K562 (cell line): ENCODE results near the gene EGR1. TPM values are rescaled to one million over a fixed set of nuclear protein-coding genes. Genes with fewer than 3 reads are reported as not detected.

Source experiments
- ATAC-seq: fragments of 200-7000 bp; cut with Tn5 transposase; 3 replicates; pipeline ENCODE4 v1.9.1; 2020; ENCODE audit warnings: moderate library complexity
- BruUV-seq: library from RNA; stranded (reverse); fragments of 400-500 nt; replicated peaks from 2 replicates; lab custom pipeline; 2021; lab: Mats Ljungman, UMichigan
- CTCF ChIA-PET: fragments of 300-600 bp; formaldehyde crosslinking; extraction: SDS; loops from one replicate; lab custom pipeline; 2021; ENCODE audit warnings: low intra/inter-chr PET ratio; lab: Yijun Ruan, JAX
- POLR2A ChIA-PET: fragments of 300-600, 350-650 bp; sonication (Branson Sonifier 250); formaldehyde crosslinking; extraction: SDS; loops from one replicate; lab custom pipeline; 2021; ENCODE audit warnings: antibody characterized with exemption, inconsistent platforms; lab: Yijun Ruan, JAX
- DNase-seq, 4 experiments: peaks; one replicate each; pipeline versions ENCODE4 v3.0.0 to v3.0.0-alpha.2; 2011 to 2018; ENCODE audit warnings: low spot score in 3 of 4, mixed read lengths in 3 of 4; ENCODE audit errors: extremely low read depth in 1 of 4
- FAIRE-seq: peaks from 2 replicates; lab custom pipeline; 2011; peaks lifted over from hg19 to GRCh38; lab: Jason Lieb, UNC
- H2AFZ ChIP-seq: 2 replicates; pipeline ENCODE4 v1.6.0; 2011; ENCODE audit warnings: low read depth, low read length, control low read depth, inconsistent platforms
- H3K27ac ChIP-seq: fragments of 200-600 bp; 3 replicates; pipeline ENCODE4 v1.8.0; 2011; ENCODE audit warnings: low read depth, mild to moderate bottlenecking, control low read depth, inconsistent platforms, low read length, moderate library complexity, mixed read lengths; ENCODE audit errors: extremely low read depth
- H3K27me3 ChIP-seq, 2 experiments: fragments of 300-600 bp in 1 of 2; 2 replicates in 1 of 2; 3 replicates in 1 of 2; pipeline versions ENCODE4 v1.6.0 to v1.8.0; 2011; ENCODE audit warnings: inconsistent platforms in 2 of 2, low read length in 2 of 2, mild to moderate bottlenecking in 1 of 2, mixed read lengths in 1 of 2, moderate library complexity in 1 of 2; ENCODE audit not compliant: control insufficient read depth in 2 of 2, insufficient read depth in 2 of 2
- H3K36me3 ChIP-seq: fragments of 300-600 bp; 3 replicates; pipeline ENCODE4 v1.8.0; 2011; ENCODE audit warnings: mild to moderate bottlenecking, low read length, inconsistent platforms; ENCODE audit not compliant: control insufficient read depth, insufficient read depth
- H3K4me1 ChIP-seq, 2 experiments: fragments of 200-600 bp in 1 of 2; replicated peaks in 1 of 2; 2 replicates in 1 of 2; 3 replicates in 1 of 2; pipeline versions ENCODE4 v1.5.1 to v1.8.0; 2011; ENCODE audit warnings: inconsistent platforms in 2 of 2, low read length in 2 of 2, mild to moderate bottlenecking in 1 of 2, mixed read lengths in 1 of 2, moderate library complexity in 1 of 2; ENCODE audit not compliant: control insufficient read depth in 2 of 2, insufficient read depth in 2 of 2
- H3K4me2 ChIP-seq: 2 replicates; pipeline ENCODE4 v1.6.1; 2011; ENCODE audit warnings: low read length, control low read depth, inconsistent platforms, mixed read lengths; ENCODE audit not compliant: insufficient read depth
- H3K4me3 ChIP-seq: fragments of 200-600 bp; sonication (generic), shearing (Covaris generic); 2 replicates; pipeline ENCODE4 v1.5.1; 2016; ENCODE audit warnings: control low read depth, inconsistent platforms
- H3K79me2 ChIP-seq: fragments of 200-600 bp; 3 replicates; pipeline ENCODE4 v1.8.0; 2011; ENCODE audit warnings: low read length, inconsistent platforms; ENCODE audit not compliant: control insufficient read depth, insufficient read depth
- H3K9ac ChIP-seq, 2 experiments: 2 replicates each; pipeline versions ENCODE4 v1.6.0 to v1.6.1; 2011; ENCODE audit warnings: low read depth in 2 of 2, low read length in 2 of 2, control low read depth in 1 of 2, inconsistent platforms in 1 of 2, mild to moderate bottlenecking in 1 of 2, mixed read lengths in 1 of 2; ENCODE audit not compliant: insufficient read depth in 1 of 2
- H3K9me1 ChIP-seq: one replicate; pipeline ENCODE4 v1.6.0; 2011; ENCODE audit warnings: inconsistent platforms, mild to moderate bottlenecking, low read length, moderate library complexity; ENCODE audit not compliant: control insufficient read depth, insufficient read depth
- H3K9me3 ChIP-seq: replicated peaks from 2 replicates; pipeline ENCODE4 v1.5.1; 2011; ENCODE audit warnings: low read depth, low read length, inconsistent platforms; ENCODE audit not compliant: control insufficient read depth, insufficient read depth
- H4K20me1 ChIP-seq: replicated peaks from 2 replicates; pipeline ENCODE4 v1.6.1; 2011; ENCODE audit warnings: low read length, inconsistent platforms, mixed read lengths; ENCODE audit not compliant: control insufficient read depth, insufficient read depth
- CCAR2 ChIP-seq: fragments of 200-400 bp; formaldehyde crosslinking; IDR thresholded peaks from 2 replicates; pipeline ENCODE4 v1.6.1; 2017; ENCODE audit warnings: mild to moderate bottlenecking, low read depth, low read length
- DEAF1 ChIP-seq: fragments of 450-650 bp; formaldehyde crosslinking; IDR thresholded peaks from 2 replicates; pipeline ENCODE4 v1.4.0; 2020; ENCODE audit warnings: mild to moderate bottlenecking, moderate library complexity
- ERF ChIP-seq: fragments of 450-650 bp; formaldehyde crosslinking; IDR thresholded peaks from 2 replicates; pipeline ENCODE4 v1.4.0; 2020; ENCODE audit warnings: mild to moderate bottlenecking, mixed read lengths
- GABPB1 ChIP-seq: sonication (generic); formaldehyde crosslinking; IDR thresholded peaks from 2 replicates; pipeline ENCODE4 v1.8.0; 2022; ENCODE audit warnings: mild to moderate bottlenecking, missing genetic modification reagents
- GTF2A2 ChIP-seq: IDR thresholded peaks from 2 replicates; pipeline ENCODE4 v1.6.1; 2016; ENCODE audit warnings: mild to moderate bottlenecking, missing genetic modification characterization, missing compliant biosample characterization
- MAX ChIP-seq: sonication (generic); formaldehyde crosslinking; IDR thresholded peaks from 2 replicates; pipeline ENCODE4 v1.9.0; 2022; ENCODE audit warnings: mild to moderate bottlenecking, missing genetic modification reagents
- MCM5 ChIP-seq: fragments of 450-650 bp; IDR thresholded peaks from 2 replicates; pipeline ENCODE4 v1.6.1; 2016; ENCODE audit warnings: low read depth
- SNRNP70 ChIP-seq: fragments of 200-400 bp; formaldehyde crosslinking; optimal IDR thresholded peaks from 2 replicates; pipeline ENCODE3; 2017; ENCODE audit warnings: low read depth, low read length
- SRSF3 ChIP-seq: fragments of 200-400 bp; formaldehyde crosslinking; IDR thresholded peaks from 2 replicates; pipeline ENCODE4 v1.6.1; 2016; ENCODE audit warnings: mild to moderate bottlenecking, low read length, moderate library complexity; ENCODE audit not compliant: insufficient read depth
- SUPT5H ChIP-seq: fragments of 450-650 bp; IDR thresholded peaks from 2 replicates; pipeline ENCODE4 v1.6.1; 2016
- TAF1 ChIP-seq: IDR thresholded peaks from 2 replicates; pipeline ENCODE4 v1.6.1; 2011; ENCODE audit warnings: mild to moderate bottlenecking, low read length, moderate library complexity; ENCODE audit not compliant: insufficient read depth, control insufficient read depth, severe bottlenecking; ENCODE audit errors: extremely low read depth
- U2AF1 ChIP-seq: fragments of 200-400 bp; formaldehyde crosslinking; optimal IDR thresholded peaks from 2 replicates; pipeline ENCODE3; 2017; ENCODE audit warnings: mild to moderate bottlenecking, low read depth, low read length, moderate library complexity
- XRCC4 ChIP-seq: IDR thresholded peaks from one replicate; pipeline ENCODE4 v1.6.1; 2011; ENCODE audit not compliant: insufficient read depth, insufficient read length; ENCODE audit errors: extremely low read depth
- ZNF134 ChIP-seq: fragments of 250-450 bp; sonication (Bioruptor Pico); conservative IDR thresholded peaks from 2 replicates; pipeline ENCODE4 v1.4.0; 2020
- ZNF280A ChIP-seq: fragments of 450-650 bp; IDR thresholded peaks from 2 replicates; pipeline ENCODE4 v1.6.1; 2018; ENCODE audit warnings: mild to moderate bottlenecking, low read depth; ENCODE audit not compliant: partially characterized antibody
- ZSCAN32 ChIP-seq: fragments of 450-650 bp; formaldehyde crosslinking; IDR thresholded peaks from 2 replicates; pipeline ENCODE4 v1.4.0; 2020; ENCODE audit warnings: mild to moderate bottlenecking, moderate library complexity
- WGBS: fragments of 100-300 bp; shearing (Covaris generic); methylation state at CpG from one replicate; pipeline ENCODE4 v1.1.6; 2016; ENCODE audit warnings: low coverage, mixed read lengths; ENCODE audit not compliant: insufficient coverage; ENCODE audit errors: missing lambda C conversion rate; 5-methylcytosine and 5-hydroxymethylcytosine counted together
- in situ Hi-C: fragments of 300-500 bp; cut with MboI; formaldehyde crosslinking; loops from 4 replicates; pipeline ENCODE4 v1.15.0; 2018; ENCODE audit warnings: inconsistent platforms, mixed read lengths
- intact Hi-C: fragments of 100-400 bp; cut with micrococcal nuclease; formaldehyde crosslinking; loops from 2 replicates; pipeline ENCODE4 v1.14.2; 2022
- polyA plus RNA-seq, 8 experiments: library from polyadenylated mRNA; depleted of rRNA in 4 of 8; stranded (reverse) in 5 of 8; unstranded in 3 of 8; fragments of >200 nt; fragmentation: Nextera tagmentation in 2 of 8; fragmentation: Illumina TruSeq in 1 of 8; extraction: Ambion mirVana in 2 of 8; extraction: Trizol in 1 of 8; gene quantifications; 2 replicates each; pipeline versions ENCODE4 v1.2.1 to v1.2.3, GENCODE V29; 2011 to 2014; ENCODE audit warnings: inconsistent platforms in 1 of 8, missing spikeins in 1 of 8
- total RNA-seq, 7 experiments: library from RNA; depleted of rRNA in 6 of 7; stranded (reverse); fragments of >200 nt in 6 of 7; fragmentation: Illumina TruSeq in 2 of 7; extraction: Trizol in 2 of 7; gene quantifications; 2 replicates each; pipeline versions ENCODE4 v1.2.1 to v1.2.3, GENCODE V29; 2011 to 2021; ENCODE audit warnings: low replicate concordance in 1 of 7

Gene EGR1
- total and polyA plus RNA-seq, 9 of the 15 experiments (the other 6 are each of a cell fraction or from before 2014, with no cell fraction given), result 1.3 to 132 (median 21.5) TPM

- TF ChIP-seq ERF (CRISPR knock-in tag), result 0 out of 2 replicates have a peak, but pooled peaks have one; percentile 22
- TF ChIP-seq ZSCAN32, result 0 out of 2 replicates have a peak, but pooled peaks have one; percentile 5
- no peak for TF ChIP-seq U2AF1
- 0 out of 2 replicates have a peak, but pooled peaks have one; percentile 6 for TF ChIP-seq SRSF3
- no peak for TF ChIP-seq XRCC4
These were observed 1.8 kb upstream of the EGR1 start (continued) for GRCh38 chr5:138463419-138464007.

GRCh38 chr5:138464008-138464387, 1.3 kb upstream of the EGR1 start:
- Histone ChIP-seq H3K9ac (peak overlapping the region; percentile 93 to 95), H3K27ac (peak overlapping the region; percentile 91), H3K27me3 (no peaks in the 10 kb centered on the region), H3K4me3 (peak overlapping the region; percentile 90), H3K79me2 (peaks cover 33% of the 10 kb centered on the region), H3K36me3 (peaks cover 30% of the 10 kb centered on the region), H3K4me2 (peak overlapping the region; percentile 86), H3K4me1 (peaks cover 28 to 60% of the 10 kb centered on the region in 2 experiments), H3K9me1 (peaks cover 22% of the 10 kb centered on the region), H4K20me1 (peaks cover 29% of the 10 kb centered on the region), H3K9me3 (no peaks in the 10 kb centered on the region), H2AFZ (peak overlapping the region; percentile 73)
- FAIRE-seq (peak; percentile 88), ATAC-seq (peak; percentile 63), DNase-seq (peak; percentile 91 to 97 (median 94))
- BruUV-seq, result no TSS peak
- under 1% methylated on average over 28 of the region's 34 CpGs for WGBS
- ChIA-PET CTCF (interaction anchor here (0.6 to 3.2 kb wide), 5 partner anchors 15 to 84 kb away, joined by 3 to 57 read pairs (median 3); partner anchors contain the start of gene ETF1), POLR2A (interaction anchor here (0.6 to 4.0 kb wide), 8 partner anchors 9 to 63 kb away, joined by 3 to 46 read pairs (median 6); no protein-coding TSS in a partner anchor)
- intact Hi-C loops, result loop anchor here (1.0 to 2.0 kb wide), 4 partner anchors 29 to 799 kb away; partner anchors contain the start of gene ETF1
- in situ Hi-C loops, result loop anchor here (5.0 kb wide), 1 partner anchor 38 kb away; no protein-coding TSS in a partner anchor
- TF ChIP-seq ZNF134 (CRISPR knock-in tag) (no peak; the same call in 1 of the 2 replicates), ZNF280A (no peak), MAX (CRISPR knock-in tag) (peak; percentile 85), MCM5 (no peak), SUPT5H (peak; percentile 73; the same call in 1 of the 2 replicates), SNRNP70 (no peak), CCAR2 (no peak), DEAF1 (CRISPR knock-in tag) (peak; percentile 87), GTF2A2 (no peak), GABPB1 (CRISPR knock-in tag) (peak; percentile 87), TAF1 (no peak)
